HG02610 (cell line): ENCODE data around the gene NUP214.

Source experiments
- ATAC-seq: cut with Tn5 transposase; IDR thresholded peaks from one replicate; pipeline ENCODE4 v1.9.1; 2021; ENCODE audit warnings: mild to moderate bottlenecking, moderate library complexity; ENCODE audit not compliant: unreplicated experiment

NUP214 gene

DNA sequence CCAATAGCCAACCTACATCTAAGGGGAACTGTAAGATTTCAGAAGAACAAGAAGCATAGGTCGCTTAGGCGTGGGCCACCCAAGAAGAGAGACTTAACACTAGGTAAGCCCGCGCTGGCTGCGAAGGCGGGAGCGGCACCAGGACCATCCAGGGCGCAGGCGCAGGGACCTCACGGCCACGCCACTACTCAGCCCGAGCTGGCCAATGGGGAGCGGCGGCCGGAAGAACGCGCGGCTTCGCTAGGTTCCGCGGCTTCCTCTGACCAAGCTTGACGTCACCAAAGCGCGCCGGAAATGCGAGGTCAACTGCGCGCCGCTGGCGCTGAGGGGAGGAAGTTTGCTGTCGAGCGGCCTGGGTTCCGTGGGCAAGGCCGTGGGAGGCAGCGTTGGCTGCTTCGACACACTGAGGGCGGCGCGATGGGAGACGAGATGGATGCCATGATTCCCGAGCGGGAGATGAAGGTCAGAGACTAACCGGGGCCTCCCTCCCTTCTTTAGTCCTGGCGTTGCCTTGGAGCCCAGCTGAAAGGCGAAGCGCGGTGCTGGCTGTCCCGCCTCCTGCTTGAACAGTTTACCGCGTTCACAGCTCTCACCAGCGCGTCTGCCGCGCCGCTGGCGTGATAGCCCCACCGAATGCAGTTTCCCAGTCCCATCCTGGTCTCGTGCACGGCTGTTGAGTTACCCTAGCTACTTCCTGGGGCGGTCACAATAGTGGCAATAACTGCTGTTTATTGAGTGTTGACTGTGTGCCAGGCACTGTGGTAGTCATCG lies at the start of gene NUP214:
NUP214 (plus strand) TSS at position 299 of the 771 bp plus-strand sequence; CDS start at position 418, 119 bp downstream.
- peak; percentile 96 for ATAC-seq

DNA sequence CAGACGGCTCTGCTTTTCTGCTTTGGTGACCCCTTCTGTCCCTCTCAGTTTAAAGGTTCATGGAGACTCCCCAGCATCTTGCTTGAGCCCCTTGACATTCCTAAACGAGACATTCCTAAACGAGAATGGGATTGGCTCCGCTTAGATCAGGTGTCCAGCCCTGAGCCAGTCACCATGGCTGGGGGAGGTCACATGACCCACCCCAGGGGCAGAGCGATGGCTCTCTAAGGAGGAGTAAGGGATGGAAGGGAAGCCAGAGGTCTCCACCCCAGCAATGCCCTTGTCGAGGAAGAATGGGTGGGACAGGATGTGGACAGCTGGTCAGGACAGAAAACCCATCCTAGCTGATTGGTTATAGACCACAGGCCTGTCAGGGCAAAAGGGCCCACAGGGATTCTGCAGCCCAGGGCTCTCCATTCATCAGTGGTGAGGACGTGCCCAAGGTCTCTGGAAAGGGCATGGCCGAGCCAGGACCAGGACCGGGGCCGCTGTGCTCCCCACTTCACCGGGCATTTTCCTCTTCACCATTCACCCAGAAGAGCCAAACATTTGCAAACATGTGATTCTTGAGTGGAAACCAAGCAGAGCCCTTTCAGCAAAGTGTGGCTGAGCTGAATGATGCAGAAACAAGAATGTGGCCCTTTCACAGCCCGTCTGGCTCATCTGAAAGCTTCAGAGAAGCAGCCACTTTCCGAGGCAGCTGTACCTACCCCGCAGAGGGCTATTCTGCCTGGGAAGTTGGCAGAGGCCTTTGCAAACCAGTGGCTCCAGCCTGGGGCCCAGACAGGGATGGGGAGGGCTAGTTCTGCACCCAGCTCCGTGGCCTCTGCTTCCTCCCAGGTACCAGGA lies 48.8 kb upstream of the NUP214 start:
- no peak for ATAC-seq

DNA sequence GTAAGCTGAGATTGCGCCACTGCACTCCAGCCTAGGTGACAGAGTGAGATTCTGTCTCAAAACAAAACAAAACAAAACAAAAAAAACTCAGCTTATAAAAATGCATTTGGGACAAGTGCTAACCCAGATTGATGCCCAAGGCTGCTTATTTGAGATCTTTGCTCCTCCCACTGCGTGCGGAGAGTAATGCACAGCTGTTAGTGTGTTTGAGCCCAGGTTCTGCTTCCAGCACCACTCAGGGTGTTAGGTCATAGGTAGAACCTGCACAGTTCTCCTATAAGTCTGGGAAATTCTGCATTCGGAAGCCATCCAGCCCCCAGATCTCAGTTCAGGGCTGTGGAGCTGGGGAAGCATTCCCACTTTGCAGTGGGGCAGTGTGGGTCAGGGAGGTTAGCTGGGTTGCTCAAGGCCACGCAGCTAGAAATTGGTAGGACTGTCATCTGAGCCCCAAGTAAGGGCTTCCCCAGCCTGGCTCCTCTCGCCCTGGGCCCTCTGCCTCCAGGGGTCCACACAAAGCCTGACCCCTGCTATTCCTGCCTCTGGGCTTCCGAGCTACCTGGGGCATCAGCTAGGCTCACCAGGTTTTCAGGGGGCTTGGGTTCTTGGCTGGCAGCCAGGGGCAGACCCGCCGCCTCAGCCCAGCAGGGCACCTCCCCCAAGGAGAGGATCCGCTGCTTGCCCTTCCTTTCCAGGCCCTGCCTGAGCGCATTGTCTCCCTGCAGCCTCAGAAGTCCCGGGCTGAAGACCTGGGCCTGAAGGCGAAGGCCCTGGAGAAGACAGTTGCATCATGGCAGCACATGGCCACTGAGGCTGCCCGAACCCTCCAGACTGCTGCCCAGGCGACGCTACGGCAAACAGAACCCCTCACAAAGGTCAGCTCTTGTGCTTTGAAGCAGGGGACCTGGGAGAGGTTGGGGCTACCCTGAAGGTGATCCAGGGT lies 46.7 kb upstream of the NUP214 start:
- no peak for ATAC-seq

DNA sequence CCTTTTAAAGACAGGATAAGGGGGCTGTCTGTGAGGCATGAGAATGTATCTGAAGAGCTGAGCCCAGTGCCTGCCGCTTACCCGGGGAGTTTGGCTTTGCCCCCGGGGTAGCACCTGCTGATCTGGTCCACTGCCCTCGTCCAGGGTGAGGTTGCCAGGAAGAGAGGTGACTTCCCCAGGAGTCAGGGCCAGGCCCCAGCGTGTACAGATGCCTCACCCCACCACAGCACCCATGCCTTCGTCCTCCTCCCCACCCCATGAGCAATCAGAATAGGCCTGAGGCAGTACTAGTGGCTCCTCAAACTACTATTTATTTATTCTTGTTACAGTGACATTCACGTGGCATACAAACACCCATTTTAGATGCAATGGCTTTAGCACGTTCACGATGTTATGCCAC lies 44.8 kb upstream of the NUP214 start:
- no peak for ATAC-seq

DNA sequence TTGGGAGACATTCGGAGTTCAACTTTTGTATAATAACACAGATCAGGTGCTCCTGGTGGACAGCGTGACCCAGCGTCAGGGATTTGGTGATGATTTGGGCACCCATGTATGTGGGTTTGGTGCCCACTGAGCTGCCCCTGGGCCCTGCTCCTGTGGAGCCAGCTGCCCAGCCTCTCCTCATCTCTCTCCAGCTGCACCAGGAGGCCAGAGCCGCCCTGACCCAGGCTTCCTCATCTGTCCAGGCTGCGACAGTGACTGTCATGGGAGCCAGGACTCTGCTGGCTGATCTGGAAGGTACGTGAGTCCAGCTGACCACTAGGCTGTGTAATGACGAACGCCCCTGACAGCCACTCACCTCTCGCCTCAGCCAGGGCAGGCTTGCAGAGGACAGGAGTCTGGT lies 43.5 kb upstream of the NUP214 start:
- no peak for ATAC-seq

DNA sequence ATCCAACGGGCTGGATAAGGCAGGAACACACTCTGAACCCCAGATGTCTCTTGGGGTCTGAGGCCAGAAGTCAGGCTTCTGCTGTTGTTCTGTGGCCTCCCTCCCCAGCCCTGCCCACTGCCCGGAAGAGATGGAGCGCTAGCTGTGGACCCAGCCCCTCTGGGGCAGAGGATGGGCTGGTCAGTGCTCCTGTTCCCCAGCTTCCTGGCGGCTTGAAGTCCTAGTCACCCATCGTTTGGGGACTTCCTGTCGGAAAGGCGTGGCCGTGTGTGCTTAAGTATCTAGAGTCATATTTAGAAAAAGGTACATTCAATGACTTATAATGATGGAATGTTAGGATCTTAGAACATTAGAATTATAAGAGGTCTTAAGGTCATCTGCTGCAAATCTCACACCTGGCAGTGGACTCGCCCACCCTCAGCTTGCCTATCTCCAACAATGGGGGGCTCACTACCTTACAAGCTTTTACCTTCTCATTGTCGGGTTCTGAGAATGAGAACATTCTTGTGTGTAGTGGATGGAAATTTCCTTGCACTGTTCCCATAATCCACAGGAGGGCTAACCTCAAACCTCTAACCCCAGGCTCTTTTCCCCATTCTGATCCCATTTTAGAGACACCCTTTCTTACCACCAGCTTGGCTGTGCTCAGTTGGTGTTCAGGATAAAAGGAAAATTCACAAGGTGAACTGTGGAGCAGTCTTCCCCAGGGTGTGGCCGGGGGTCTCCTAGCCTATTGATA lies 42.4 kb upstream of the NUP214 start:
- no peak for ATAC-seq

DNA sequence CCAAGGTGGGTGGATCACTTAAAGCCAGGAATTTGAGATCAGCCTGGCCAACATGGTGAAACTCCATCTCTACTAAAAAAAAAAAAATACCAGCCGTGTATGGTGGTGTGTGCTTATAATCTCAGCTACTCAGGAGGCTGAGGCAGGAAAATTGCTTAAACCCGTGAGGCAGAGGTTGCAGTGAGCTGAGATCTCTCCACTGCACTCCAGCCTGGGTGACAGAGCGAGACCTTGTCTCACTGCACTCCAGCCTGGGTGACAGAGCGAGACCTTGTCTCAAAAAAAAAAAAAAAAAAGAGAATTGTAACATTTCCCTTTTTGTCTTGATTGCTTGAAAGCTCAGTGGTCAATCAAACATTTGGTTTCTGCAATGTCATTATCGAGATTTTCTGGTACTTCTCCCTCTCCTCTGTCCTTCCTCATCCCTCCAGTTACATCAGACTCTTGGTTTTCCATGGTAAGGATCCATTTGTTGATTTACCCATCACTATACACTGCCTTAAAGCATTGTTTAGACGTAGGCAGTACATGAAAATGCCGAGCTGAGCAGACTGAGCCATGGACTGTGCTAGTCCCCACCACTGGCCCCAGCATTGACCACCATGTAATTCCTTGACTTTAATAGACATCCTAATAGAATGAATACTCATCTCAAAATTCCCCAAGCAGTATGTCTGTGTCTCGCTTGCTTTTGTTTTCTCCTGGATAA lies 40.6 kb upstream of the NUP214 start:
- no peak for ATAC-seq

DNA sequence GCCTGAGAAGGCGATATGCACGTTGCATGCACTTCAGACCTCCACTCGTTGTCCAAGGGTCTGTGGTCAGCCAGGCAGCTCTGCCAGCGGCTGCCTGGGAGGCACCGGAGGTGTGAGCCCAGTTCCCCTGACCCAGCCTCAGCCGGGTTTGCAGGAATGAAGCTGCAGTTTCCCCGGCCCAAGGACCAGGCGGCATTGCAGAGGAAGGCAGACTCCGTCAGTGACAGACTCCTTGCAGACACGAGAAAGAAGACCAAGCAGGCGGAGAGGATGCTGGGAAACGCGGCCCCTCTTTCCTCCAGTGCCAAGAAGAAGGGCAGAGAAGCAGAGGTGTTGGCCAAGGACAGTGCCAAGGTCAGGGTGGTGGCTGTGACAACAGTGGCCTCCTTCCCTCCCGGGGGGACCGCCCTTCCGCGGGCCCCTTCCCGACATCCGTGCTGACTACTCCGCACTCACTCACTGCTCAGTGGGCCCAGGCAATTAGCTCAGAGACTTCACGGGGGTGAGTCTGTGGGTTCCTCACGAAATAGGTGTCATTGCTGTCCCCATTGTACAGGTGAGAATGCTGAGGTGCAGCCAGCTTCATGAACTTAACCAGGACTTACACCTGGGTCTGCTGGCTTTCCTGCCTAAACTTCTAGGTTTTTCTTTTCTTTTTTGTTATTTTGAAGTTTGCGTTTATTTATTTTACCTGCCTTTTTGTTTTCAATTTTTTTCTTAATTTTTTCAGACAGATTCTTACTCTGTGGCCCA lies 39.8 kb upstream of the NUP214 start:
- ATAC-seq, result no peak

DNA sequence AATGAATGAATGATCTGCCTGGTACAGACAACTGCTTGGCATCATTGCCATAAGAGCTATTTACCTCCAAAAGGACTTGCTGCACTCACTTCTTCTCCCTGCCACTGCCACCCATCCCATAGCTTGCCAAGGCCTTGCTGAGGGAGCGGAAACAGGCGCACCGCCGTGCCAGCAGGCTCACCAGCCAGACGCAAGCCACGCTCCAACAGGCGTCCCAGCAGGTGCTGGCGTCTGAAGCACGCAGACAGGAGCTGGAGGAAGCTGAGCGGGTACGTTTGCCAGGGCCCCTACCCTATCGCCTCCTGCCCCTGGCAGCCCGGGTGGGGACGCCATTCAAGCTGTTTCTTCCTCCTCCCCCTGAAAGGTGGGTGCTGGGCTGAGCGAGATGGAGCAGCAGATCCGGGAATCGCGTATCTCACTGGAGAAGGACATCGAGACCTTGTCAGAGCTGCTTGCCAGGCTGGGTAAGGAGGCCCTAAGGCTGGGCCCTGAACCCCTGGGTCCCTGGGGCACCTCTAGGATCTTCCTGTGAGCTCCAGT lies 38.0 kb upstream of the NUP214 start:
- ATAC-seq, result no peak

DNA sequence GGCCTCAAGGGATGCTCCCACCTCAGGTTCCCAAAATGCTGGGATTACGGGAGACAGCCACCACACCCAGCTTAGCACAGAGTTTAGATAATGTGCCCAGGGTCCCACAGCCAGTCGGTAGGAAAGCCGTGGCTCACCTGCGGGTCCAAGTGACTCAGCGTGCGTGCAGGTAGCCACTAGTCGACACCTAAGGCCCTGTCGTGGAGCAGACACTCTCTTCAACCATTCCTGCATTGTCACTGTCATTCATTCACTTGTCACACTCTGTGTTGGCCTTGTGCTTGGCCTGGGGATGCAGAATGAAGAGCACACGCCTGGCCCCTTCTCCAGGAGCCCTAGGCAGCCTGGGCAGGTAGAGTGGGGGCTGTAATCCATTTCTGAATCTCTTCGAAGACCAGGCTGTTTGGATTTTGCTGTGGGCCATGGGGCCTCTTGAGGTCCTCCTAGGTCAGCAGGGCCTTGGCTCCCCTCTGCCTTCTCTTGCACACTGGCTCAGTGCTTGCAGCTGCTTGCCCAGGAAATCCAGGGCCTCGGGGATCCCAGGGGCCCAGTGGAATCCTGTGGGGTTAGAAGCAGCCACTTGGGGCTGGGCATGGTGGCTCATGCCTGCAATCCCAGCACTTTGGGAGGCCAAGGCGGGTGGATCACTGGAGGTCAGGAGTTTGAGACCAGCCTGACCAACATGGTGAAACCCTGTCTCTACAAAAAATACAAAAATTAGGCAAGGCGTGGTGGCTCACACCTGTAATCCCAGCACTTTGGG lies 35.2 kb upstream of the NUP214 start:
- no peak for ATAC-seq

DNA sequence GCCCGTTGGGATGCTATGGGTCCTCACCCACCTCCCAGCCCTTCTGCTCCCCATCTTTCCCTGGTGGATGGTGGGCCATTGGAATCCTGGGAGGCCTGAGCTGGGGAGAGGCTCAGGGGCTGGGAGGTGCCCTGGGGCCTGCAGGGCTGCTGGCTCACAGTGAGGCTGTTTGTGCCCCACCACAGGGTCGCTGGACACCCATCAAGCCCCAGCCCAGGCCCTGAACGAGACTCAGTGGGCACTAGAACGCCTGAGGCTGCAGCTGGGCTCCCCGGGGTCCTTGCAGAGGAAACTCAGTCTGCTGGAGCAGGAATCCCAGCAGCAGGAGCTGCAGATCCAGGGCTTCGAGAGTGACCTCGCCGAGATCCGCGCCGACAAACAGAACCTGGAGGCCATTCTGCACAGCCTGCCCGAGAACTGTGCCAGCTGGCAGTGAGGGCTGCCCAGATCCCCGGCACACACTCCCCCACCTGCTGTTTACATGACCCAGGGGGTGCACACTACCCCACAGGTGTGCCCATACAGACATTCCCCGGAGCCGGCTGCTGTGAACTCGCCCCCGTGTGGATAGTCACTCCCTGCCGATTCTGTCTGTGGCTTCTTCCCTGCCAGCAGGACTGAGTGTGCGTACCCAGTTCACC lies 33.9 kb upstream of the NUP214 start:
- ATAC-seq, result no peak

DNA sequence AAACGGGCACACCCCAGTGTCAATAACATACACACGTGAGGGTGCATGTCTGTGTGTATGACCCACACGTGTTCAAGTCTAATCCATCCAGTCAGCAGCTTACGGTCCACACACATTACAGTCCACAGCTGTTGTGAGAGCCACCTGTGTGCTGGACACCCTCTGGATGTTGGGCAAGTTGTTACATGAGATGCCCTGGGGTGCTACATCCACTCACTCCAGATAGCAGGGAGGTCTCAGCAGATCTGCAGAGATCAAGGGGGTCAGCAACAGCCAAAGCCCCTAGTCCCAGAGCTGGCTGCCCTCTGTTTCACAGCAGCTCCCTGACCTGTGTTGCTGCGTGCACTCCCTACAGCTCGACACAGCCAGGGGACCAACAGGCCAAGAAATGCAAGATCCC lies 33.4 kb upstream of the NUP214 start:
- ATAC-seq, result no peak

DNA sequence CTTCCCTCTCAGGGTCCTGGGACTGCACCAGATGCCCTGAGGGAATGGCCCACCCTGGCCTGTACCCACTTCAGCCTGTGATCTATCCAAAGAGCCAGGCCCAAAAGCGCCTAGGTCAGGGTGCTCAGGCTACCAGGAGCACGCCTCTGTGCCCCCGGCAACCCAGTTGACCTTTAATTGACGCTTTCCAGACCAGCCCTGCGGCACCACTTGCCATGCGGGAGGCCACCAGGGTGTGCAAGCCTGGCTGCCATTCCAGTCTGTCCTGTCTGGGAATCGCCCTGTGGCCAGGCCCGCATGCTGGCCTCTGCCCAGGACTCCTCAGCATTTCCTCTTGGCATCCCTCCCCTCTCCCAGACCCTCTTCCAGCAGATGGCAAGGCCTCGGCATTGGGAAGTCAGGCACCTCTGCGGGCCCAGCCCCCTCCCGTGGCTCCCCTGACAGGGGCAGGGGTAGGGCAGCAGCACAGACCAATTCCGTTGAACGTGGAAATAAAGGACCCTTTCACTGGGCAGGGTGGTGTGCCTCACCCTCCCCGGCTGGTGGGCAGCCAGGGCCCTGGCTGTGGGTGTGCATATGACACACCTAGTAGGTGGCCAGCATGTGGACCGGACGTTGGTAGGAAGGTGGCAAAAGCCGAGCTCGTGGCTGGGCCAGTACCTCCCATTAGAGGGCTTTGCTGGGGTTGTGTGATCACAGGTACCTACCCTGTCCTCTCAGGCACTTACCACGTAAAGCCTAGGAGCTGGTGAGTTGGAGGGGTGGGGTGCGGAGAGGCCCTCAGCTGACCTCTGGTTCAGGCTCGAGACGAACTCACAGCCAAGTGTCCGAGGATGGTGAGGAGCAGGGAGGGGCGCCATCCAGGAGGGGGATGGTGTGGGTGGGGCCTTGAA lies 32.6 kb upstream of the NUP214 start:
- no peak for ATAC-seq

DNA sequence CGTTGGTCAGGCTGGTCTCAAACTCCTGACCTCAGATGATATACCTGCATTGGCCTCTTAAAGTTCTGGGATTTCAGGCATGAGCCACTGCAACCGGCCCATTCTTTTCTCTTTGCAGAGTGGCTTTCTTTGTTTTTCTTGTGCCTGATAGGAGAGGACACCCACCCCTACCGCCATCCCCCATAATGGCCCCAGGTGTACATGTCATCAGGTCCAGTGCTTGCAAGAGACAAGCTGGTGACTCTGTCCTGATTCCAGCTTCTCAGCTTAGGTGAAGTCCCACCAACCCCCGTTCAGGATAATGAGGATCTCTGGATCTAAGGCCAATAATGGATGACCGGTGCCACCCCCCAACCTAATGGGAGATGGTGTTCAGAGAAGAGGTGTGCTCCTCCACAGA lies 31.4 kb upstream of the NUP214 start:
- ATAC-seq, result no peak

DNA sequence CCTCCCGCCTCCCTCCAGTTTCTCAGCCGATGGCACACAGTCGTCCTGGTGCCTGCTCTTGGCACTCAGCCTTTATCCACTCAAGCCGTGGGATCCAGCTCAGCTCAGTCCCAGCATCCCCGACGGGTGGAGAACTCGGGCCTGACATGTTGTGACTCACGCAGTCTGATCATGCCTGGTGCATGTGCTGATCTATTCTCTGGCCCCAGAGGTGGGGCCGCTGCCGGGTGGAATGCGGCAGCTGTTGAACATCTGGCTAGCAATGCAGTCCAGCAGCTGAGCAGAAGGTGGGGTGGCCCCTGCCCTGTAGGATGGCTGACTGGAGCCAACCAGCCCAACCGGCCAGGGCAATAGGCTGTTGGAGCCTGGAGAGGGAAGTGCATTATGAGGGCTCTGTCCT lies 30.8 kb upstream of the NUP214 start:
- no peak for ATAC-seq

DNA sequence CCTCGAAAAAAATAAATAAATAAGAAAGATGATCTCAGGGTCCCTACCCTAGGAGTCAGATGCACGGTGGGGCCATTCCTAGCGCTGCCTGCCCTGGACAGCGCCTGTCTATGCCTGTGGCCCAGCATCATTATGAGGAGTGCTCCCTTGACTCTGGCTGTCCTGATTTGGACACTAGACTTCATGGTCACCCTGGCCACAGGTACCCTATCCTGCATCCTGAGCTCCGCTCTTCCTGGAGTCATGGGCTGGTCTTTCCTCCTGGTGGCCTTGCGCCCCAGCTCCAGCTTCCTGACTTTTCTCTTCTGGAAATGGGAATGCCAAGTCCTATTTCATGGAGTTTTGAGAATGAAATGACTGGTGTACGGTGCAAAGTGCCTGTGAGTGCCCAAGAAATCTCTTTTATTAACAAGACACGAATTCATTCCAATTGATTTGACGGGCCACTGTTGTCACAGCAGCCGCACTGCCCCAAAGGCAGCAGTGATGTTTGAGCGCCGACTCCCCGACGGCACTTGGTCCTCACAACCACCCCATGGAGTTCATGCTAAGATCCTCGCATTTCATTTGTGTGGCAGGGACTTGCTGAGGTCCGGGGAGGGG lies 29.6 kb upstream of the NUP214 start:
- ATAC-seq, result no peak
